ENCODE results near the gene IRX6. TPM values are rescaled to one million over a fixed set of nuclear protein-coding genes. Genes with fewer than 3 reads are reported as not detected.

IRX6 gene
- total and polyA plus RNA-seq, 2 experiments from 2014 or later: 0.09 to 0.15 TPM

DNA sequence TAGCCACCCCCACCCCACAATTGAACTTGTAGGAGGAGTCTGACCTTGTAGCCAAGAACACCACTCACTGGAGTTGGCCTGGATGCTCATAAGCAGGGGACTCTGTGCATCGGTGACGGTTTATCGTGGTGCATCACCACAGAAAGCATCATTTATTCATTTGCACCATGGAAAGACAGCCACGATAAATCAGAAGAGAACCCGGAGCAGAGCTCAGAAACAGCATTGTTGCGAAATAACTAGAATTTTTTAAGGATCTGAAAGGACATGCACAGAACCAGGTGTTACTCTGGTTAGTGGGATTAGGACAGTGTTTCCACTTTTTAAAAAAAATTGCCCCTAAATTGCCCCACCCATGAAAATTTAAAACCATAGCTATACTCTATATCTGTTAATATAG, 44.4 kb upstream of the IRX6 start:
- H3K4me1 ChIP-seq (ENCODE audit: low read depth): peaks cover 10% of the 10 kb centered on the region
- no peaks in the 10 kb centered on the region for H3K36me3 ChIP-seq
- H3K4me3 ChIP-seq: no peak overlapping the region
- H3K9me3 ChIP-seq (ENCODE audit: low read depth): no peaks in the 10 kb centered on the region
- TF ChIP-seq, protein P1, sequence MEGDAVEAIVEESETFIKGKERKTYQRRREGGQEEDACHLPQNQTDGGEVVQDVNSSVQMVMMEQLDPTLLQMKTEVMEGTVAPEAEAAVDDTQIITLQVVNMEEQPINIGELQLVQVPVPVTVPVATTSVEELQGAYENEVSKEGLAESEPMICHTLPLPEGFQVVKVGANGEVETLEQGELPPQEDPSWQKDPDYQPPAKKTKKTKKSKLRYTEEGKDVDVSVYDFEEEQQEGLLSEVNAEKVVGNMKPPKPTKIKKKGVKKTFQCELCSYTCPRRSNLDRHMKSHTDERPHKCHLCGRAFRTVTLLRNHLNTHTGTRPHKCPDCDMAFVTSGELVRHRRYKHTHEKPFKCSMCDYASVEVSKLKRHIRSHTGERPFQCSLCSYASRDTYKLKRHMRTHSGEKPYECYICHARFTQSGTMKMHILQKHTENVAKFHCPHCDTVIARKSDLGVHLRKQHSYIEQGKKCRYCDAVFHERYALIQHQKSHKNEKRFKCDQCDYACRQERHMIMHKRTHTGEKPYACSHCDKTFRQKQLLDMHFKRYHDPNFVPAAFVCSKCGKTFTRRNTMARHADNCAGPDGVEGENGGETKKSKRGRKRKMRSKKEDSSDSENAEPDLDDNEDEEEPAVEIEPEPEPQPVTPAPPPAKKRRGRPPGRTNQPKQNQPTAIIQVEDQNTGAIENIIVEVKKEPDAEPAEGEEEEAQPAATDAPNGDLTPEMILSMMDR (IDR thresholded peaks at IDR 0.05; ENCODE audit: low read depth, low read length): no peak
- no peak overlapping the region for H3K27ac ChIP-seq
- no peak for DNase-seq (ENCODE audit: low read depth in 1 of 2, low spot score in 1 of 2)
- H3K27me3 ChIP-seq: peaks cover 6% of the 10 kb centered on the region

DNA sequence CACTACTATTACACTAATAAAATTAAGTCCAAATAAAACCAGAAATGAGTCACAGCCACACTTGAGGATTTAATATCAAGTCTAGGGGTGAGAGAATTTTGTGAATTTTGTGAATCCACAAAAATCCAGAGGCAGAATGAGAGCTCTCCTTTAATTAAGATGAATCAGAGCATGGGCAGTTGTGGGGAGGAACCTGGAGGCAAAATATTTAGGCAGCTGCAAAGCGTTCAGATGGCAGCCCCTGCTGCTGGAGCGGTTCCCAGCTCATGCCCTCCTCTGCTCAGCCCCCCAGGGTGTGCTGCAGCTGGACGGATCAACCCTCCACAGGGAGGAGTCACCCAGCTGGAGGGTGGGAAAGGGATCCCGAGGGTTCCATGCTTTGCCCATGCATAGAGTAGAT, 43.4 kb upstream of the IRX6 start:
- Histone ChIP-seq H3K9me3 (ENCODE audit: low read depth) (no peaks in the 10 kb centered on the region), H3K4me3 (no peak overlapping the region), H3K27ac (no peak overlapping the region), H3K4me1 (ENCODE audit: low read depth) (peaks cover 20% of the 10 kb centered on the region), H3K27me3 (peaks cover 6% of the 10 kb centered on the region), H3K36me3 (no peaks in the 10 kb centered on the region)
- no peak for DNase-seq (ENCODE audit: low read depth in 1 of 2, low spot score in 1 of 2)
- TF ChIP-seq, protein P1 (IDR thresholded peaks at IDR 0.05; ENCODE audit: low read depth, low read length): no peak

DNA sequence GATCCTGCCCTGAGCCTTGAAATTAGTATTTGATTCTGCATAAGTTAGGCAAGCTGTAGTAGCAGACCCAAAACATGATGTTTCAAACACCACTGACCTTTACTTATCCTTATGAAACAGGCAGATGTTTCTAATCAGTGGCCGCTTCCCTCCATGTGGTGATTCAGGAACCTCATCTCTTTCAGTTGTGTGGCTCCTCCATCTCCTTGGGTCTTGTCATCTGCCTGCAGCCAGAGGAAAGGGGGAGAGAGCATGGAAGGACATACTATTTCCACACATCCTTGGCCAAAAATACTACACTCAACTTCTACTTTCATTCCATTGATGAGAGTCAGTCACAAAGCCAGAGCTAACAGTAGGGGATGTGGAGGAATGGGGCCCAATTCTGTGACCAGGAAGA, 41.6 kb upstream of the IRX6 start:
- H3K36me3 ChIP-seq: no peaks in the 10 kb centered on the region
- H3K4me3 ChIP-seq: no peak overlapping the region
- no peak overlapping the region for H3K27ac ChIP-seq
- peaks cover 23% of the 10 kb centered on the region for H3K4me1 ChIP-seq (ENCODE audit: low read depth)
- TF ChIP-seq, protein P1 (IDR thresholded peaks at IDR 0.05; ENCODE audit: low read depth, low read length): no peak
- H3K27me3 ChIP-seq: peaks cover 6% of the 10 kb centered on the region
- DNase-seq (ENCODE audit: low read depth in 1 of 2, low spot score in 1 of 2): no peak
- no peaks in the 10 kb centered on the region for H3K9me3 ChIP-seq (ENCODE audit: low read depth)

DNA sequence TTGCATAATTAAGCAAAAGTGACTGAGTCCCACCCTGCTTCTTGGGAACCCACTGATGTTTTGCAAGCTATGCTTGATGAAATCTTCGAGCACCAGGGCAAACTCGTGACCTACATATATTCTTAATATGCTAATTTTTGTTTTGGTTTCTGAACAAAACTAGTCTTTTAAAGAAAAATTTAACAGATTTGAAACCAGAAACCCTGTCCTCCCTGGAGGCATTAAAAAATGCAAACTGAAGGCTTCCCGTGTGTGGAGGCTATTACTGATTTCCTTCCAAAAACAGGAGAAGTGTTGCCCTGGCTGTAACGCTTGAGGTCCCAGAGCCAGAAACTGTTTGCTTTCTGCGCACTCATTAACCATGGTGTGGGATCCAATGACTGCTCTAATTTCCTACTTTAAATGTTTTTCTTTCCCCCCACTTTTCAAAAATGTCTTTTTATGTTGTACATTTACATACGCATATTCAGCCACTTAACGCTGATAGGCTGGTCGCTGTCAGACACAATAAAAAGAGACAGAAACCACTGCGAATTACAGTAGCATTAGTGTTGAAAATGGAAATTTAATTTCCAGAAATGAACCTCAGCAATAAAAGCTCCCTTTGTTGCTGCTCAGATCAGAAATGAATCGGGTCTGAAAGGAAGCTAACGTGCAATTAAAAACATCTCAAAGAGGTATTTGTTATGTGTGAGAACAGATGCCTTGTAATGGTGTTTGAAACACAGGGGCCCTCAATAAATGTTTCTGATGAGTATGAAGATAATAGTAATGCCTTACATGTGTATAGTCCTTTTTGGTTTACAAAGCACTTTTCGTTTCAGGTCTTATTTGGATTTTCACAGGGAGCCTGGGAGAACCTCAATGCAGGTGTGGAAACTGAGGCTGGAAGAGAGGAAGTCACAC, 39.9 kb upstream of the IRX6 start:
- Histone ChIP-seq H3K9me3 (ENCODE audit: low read depth) (no peaks in the 10 kb centered on the region), H3K36me3 (no peaks in the 10 kb centered on the region), H3K4me3 (no peak overlapping the region), H3K27me3 (peaks cover 3% of the 10 kb centered on the region), H3K27ac (no peak overlapping the region), H3K4me1 (ENCODE audit: low read depth) (peaks cover 23% of the 10 kb centered on the region)
- TF ChIP-seq, protein P1 (IDR thresholded peaks at IDR 0.05; ENCODE audit: low read depth, low read length): no peak
- DNase-seq (ENCODE audit: low read depth in 1 of 2, low spot score in 1 of 2): no peak

DNA sequence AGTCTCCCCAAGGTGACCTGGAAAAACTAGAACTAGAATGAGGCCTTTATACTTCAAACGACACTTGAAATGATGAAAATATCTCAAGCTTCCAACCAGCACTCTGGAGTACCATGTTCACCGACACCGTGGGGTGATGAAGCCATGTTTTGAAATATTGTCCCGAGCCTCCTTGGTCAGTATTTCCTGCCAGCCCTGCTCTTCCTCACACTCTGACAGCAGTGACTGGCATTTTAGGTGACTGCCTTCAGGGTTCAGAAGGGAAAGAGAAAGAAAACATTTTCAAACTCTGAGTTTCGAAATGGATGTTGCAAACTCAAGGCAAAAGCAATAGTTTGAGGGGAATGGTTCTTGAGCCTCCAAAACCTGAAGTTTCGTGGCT, 39.3 kb upstream of the IRX6 start:
- TF ChIP-seq, protein P1 (IDR thresholded peaks at IDR 0.05; ENCODE audit: low read depth, low read length): no peak
- no peaks in the 10 kb centered on the region for H3K36me3 ChIP-seq
- no peak overlapping the region for H3K4me3 ChIP-seq
- peaks cover 23% of the 10 kb centered on the region for H3K4me1 ChIP-seq (ENCODE audit: low read depth)
- H3K27ac ChIP-seq: peak overlapping the region; percentile 27
- DNase-seq (ENCODE audit: low read depth in 1 of 2, low spot score in 1 of 2): peak in 1 of 2 donors; percentile 70
- H3K27me3 ChIP-seq: no peaks in the 10 kb centered on the region
- no peaks in the 10 kb centered on the region for H3K9me3 ChIP-seq (ENCODE audit: low read depth)

All from cardiac muscle cell (in vitro differentiated cells and primary cell).